ENCODE data around the gene SESN1. TPM values are rescaled to one million over a fixed set of nuclear protein-coding genes. Genes with fewer than 3 reads are reported as not detected.

The SESN1 gene
- polyA plus RNA-seq, 10 donors: 35.0 to 66.4 (median 52.8) TPM

DNA sequence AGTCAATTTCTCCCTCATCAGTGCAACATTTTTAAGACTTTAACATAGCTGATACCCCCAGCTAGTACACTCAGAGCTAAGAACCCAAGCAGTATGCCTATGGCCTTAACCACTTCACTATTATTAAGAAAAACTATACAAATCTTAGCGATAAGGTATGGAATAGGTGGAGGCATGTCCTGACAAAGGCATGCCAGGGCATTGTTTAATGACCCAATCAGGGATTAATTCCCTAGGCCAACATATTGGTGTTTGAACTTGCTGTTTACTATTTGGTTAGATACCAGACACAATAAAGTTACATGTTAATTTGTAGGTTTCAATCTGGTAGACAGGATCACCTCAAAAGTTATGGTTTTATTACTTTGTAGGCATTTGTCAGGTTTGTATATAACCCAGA is 153.4 kb downstream of the SESN1 start:
- no peak for DNase-seq

DNA sequence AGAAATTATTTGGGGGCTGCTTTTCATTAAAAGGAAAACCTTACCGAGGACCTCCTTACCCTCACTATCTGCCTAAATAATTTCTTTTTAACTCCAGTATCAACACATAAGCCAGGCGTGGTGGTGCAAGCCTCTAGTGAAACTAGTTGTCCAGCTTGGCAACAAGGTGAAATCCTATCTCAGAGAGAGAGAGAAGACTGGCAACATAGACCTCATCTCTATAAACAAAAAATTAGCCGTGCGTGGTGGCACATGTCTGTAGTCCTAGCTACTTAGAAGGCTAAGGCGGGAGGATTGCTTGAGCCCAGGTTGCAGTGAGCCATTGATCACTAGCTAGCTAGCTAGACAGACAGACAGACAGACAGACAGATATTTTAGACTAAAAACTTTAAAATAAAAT is 153.9 kb downstream of the SESN1 start:
- DNase-seq: no peak

DNA sequence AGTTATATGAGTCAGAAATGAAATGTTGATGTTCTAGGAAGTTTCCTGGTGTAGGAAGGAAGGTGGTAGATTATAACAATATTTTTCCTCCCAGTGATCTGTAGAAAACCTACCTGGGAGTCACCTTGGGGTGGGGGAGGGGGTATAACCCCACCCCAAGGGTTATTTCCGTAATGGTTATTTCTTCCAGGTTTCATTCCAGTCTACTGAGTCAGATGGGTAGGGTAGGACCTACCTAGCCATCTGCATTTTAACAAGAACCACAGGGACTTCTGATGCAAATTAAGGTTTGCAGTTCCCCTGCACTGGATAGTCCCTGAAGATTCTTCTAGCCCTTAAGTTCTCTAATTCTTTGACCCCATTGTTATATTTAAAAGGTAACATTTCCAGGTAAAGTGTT is 157.5 kb downstream of the SESN1 start:
- DNase-seq: no peak

Other genes starting within 250 kb of the SESN1 start
- gene ARMC2, start 246.4 kb downstream of the SESN1 start, polyA plus RNA-seq (ENCODE audit: insufficient read length in 10 of 10): 10 to 100 TPM in 2 of 10 donors, 1 to 10 TPM in 8; 5.4 to 10.8 (median 7.7) TPM
- gene CEP57L1, start 661 bp upstream of the SESN1 start, polyA plus RNA-seq (ENCODE audit: insufficient read length in 10 of 10): 10 to 100 TPM; 15.1 to 25.2 (median 19.7) TPM